Transverse colon (tissue), 4 donors: ENCODE measurements around the gene DCAF6. TPM values are rescaled to one million over a fixed set of nuclear protein-coding genes. Genes with fewer than 3 reads are reported as not detected.
"Not testable (repeated sequence)": the region's sequence is repeated elsewhere in the genome, so short reads cannot be mapped to it uniquely, and the experiment has no call there.

Experiments
- DNase-seq: peaks from one replicate; pipeline ENCODE4 v3.0.0-alpha.2; 2019
- H3K27ac ChIP-seq, 4 donors: fragments of 200-600 bp; sonication (generic); 2 replicates each; pipeline ENCODE4 v1.5.1; 2016 to 2018; ENCODE audit warnings: inconsistent platforms in 4 of 4
- H3K27me3 ChIP-seq: fragments of 200-600 bp; sonication (generic); 2 replicates; pipeline ENCODE4 v1.5.1; 2017; ENCODE audit warnings: inconsistent platforms
- H3K36me3 ChIP-seq, 4 donors: fragments of 200-600 bp; sonication (generic); 2 replicates each; pipeline ENCODE4 v1.5.1; 2017 to 2019; ENCODE audit warnings: inconsistent platforms in 4 of 4
- H3K4me1 ChIP-seq, 4 donors: fragments of 200-600 bp; sonication (generic); 2 replicates each; pipeline ENCODE4 v1.5.1; 2017 to 2020; ENCODE audit warnings: inconsistent platforms in 4 of 4
- H3K4me3 ChIP-seq, 4 donors: fragments of 200-600 bp; sonication (generic); 1 replicate in 1 of 4; 2 replicates in 3 of 4; pipeline versions ENCODE4 v1.5.1 to v1.6.1; 2017 to 2019; ENCODE audit warnings: inconsistent platforms in 4 of 4
- H3K9me3 ChIP-seq, 2 donors: fragments of 200-600 bp; sonication (generic); 2 replicates each; pipeline ENCODE4 v1.5.1; 2017 to 2019; ENCODE audit warnings: inconsistent platforms in 2 of 2
- CTCF ChIP-seq, 5 experiments: fragments of 200-600 bp in 3 of 5; fragments of 450-650 bp in 2 of 5; sonication (generic) in 3 of 5; IDR thresholded peaks; 1 replicate in 2 of 5; 2 replicates in 3 of 5; pipeline ENCODE4 v1.5.1; 2016 to 2017; ENCODE audit warnings: antibody characterized with exemption in 5 of 5, inconsistent platforms in 3 of 5, mild to moderate bottlenecking in 2 of 5, moderate library complexity in 1 of 5
- EP300 ChIP-seq: sonication (generic); formaldehyde crosslinking; IDR thresholded peaks from one replicate; pipeline ENCODE4 v1.6.1; 2017; ENCODE audit warnings: antibody characterized with exemption, low read depth
- POLR2A ChIP-seq: fragments of 450-650 bp; IDR thresholded peaks from one replicate; pipeline ENCODE4 v1.6.1; 2016; ENCODE audit warnings: antibody characterized with exemption, mild to moderate bottlenecking, moderate library complexity
- POLR2AphosphoS5 ChIP-seq, 3 donors: sonication (generic); formaldehyde crosslinking; IDR thresholded peaks; one replicate each; pipeline ENCODE4 v1.6.1; 2016; ENCODE audit warnings: antibody characterized with exemption in 3 of 3
- WGBS, 2 donors: methylation state at CpG; one replicate each; pipeline ENCODE4 v1.1.5; 2018; ENCODE audit warnings: low coverage in 1 of 2; 5-methylcytosine and 5-hydroxymethylcytosine counted together
- in situ Hi-C, 4 donors: fragments of 200-750 bp; cut with MboI; loops; one replicate each; pipeline versions ENCODE4 v1.15.0 to v1.15.1; 2017; ENCODE audit warnings: low sequenced_read_pairs in 3 of 4, low pct_ligation_motif_present in 1 of 4, low pct_unique_long_range_greater_than_20kb in 1 of 4
- intact Hi-C: fragments of 100-400 bp; cut with DNase I; formaldehyde crosslinking; loops from one replicate; pipeline ENCODE4 v1.15.1; 2023; ENCODE audit warnings: low total_unique reads
- total RNA-seq, 4 donors: library from RNA; depleted of rRNA; stranded (reverse); fragments of >200 nt; gene quantifications; one replicate each; pipeline ENCODE4 v1.1.0, GENCODE V29; 2016

The DCAF6 gene
- total RNA-seq, 4 donors from 2014 or later = 59.5 to 173 (median 93.4) TPM

DNA sequence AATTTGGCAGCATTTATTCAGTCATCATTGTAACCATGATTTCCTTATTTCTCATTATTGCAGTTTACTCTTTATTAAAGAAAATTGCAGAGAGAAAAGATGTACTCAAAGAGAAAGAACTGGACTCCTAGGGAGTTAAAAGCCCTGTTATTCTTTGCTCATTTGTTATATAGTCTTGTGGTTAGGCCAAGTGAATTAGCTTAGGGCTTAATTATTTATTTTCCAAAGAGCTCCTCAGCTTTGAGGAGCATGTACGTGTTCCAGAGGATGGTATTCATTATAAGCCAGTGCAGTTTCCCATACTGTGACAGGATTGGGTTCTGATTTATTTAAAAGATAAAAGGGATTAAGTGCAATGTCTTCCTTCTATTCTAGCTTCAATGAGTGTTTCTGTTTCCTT is 113.8 kb downstream of the DCAF6 start:
- no peak for TF ChIP-seq CTCF (IDR thresholded peaks at IDR 0.05)
- in situ Hi-C loops (no loop called here), intact Hi-C loops (no loop called here)
- peaks cover 0 to 15% (median 5%) of the 10 kb centered on the region in 4 donors for H3K36me3 ChIP-seq
- peaks cover 0 to 6% (median 0%) of the 10 kb centered on the region in 4 donors for H3K4me1 ChIP-seq
- 81 to 92% methylated on average over 1 of the region's 1 CpG for WGBS, 2 donors
- no peak for DNase-seq
- H3K4me3 ChIP-seq = no peak overlapping the region
- H3K27ac ChIP-seq = no peak overlapping the region
- H3K9me3 ChIP-seq = no peaks in the 10 kb centered on the region
- no peaks in the 10 kb centered on the region for H3K27me3 ChIP-seq

- Histone ChIP-seq H3K9me3 (no peaks in the 10 kb centered on the region), H3K27ac (no peak overlapping the region), H3K4me3 (no peak overlapping the region), H3K27me3 (no peaks in the 10 kb centered on the region), H3K36me3 (peaks cover 0 to 10% (median 2%) of the 10 kb centered on the region in 4 donors), H3K4me1 (peaks cover 0 to 6% (median 0%) of the 10 kb centered on the region in 4 donors)
- TF ChIP-seq POLR2A = no peak
- TF ChIP-seq CTCF (IDR thresholded peaks at IDR 0.05) = no peak
- WGBS, 2 donors = 79 to 100% methylated on average over 1 of the region's 1 CpG
- in situ Hi-C loops = no loop called here
- no peak for DNase-seq
- intact Hi-C loops = no loop called here
Observed at GRCh38 chr1:168050880-168051279, 114.4 kb downstream of the DCAF6 start.

GRCh38 chr1:168053681-168054080 is 117.2 kb downstream of the DCAF6 start:
- Histone ChIP-seq H3K27me3 (no peaks in the 10 kb centered on the region), H3K4me1 (peaks cover 0 to 6% (median 0%) of the 10 kb centered on the region in 4 donors), H3K27ac (no peak overlapping the region), H3K36me3 (peaks cover 0 to 6% (median 3%) of the 10 kb centered on the region in 4 donors), H3K9me3 (no peaks in the 10 kb centered on the region), H3K4me3 (no peak overlapping the region)
- WGBS, 2 donors = 93% methylated on average over 2 of the region's 2 CpGs; no CpG with 5 or more reads in 1 of the 2 donors
- TF ChIP-seq CTCF (IDR thresholded peaks at IDR 0.05) (no peak), POLR2AphosphoS5 (IDR thresholded peaks at IDR 0.05) (no peak), EP300 (no peak), POLR2A (no peak)
- DNase-seq = no peak
- in situ Hi-C loops = no loop called here
- intact Hi-C loops = no loop called here

GRCh38 chr1:168054117-168054516 is 117.6 kb downstream of the DCAF6 start:
- 81 to 93% methylated on average over 3 of the region's 3 CpGs for WGBS, 2 donors
- intact Hi-C loops = no loop called here

GRCh38 chr1:168056152-168056551 is 119.7 kb downstream of the DCAF6 start:
- intact Hi-C loops = not testable (repeated sequence)

More at GRCh38 chr1:168054117-168054516, 117.6 kb downstream of the DCAF6 start:
- no peak overlapping the region for H3K27ac ChIP-seq
- DNase-seq = no peak
- TF ChIP-seq POLR2AphosphoS5 (IDR thresholded peaks at IDR 0.05) = no peak
- in situ Hi-C loops = no loop called here
- H3K4me1 ChIP-seq = peaks cover 0 to 6% (median 0%) of the 10 kb centered on the region in 4 donors
- no peaks in the 10 kb centered on the region for H3K27me3 ChIP-seq
- peaks cover 0 to 6% (median 1%) of the 10 kb centered on the region in 4 donors for H3K36me3 ChIP-seq
- no peaks in the 10 kb centered on the region for H3K9me3 ChIP-seq
- no peak overlapping the region for H3K4me3 ChIP-seq

More at GRCh38 chr1:168056152-168056551, 119.7 kb downstream of the DCAF6 start:
- peaks cover 0 to 14% (median 0%) of the 10 kb centered on the region in 4 donors for H3K36me3 ChIP-seq
- H3K27me3 ChIP-seq, H3K4me1 ChIP-seq, H3K9me3 ChIP-seq, H3K4me3 ChIP-seq, H3K27ac ChIP-seq, DNase-seq, in situ Hi-C loops: not testable (repeated sequence)
- 76 to 85% methylated on average over 10 to 35 of the region's 35 CpGs for WGBS, 2 donors
